HEK293T (cell line): Measurements from ENCODE around the gene SLC25A21.

Experiments used
- CTCF ChIA-PET: fragments of 350-600 bp; formaldehyde crosslinking; extraction: SDS; loops from one replicate; lab custom pipeline; 2021; ENCODE audit warnings: antibody characterized with exemption, inconsistent platforms; lab: Yijun Ruan, JAX
- POLR2A ChIA-PET: fragments of 350-600 bp; formaldehyde crosslinking; extraction: SDS; loops from one replicate; lab custom pipeline; 2020; ENCODE audit warnings: antibody characterized with exemption, inconsistent platforms; lab: Yijun Ruan, JAX
- DNase-seq: peaks from one replicate; pipeline ENCODE4 v3.0.0; 2012; ENCODE audit warnings: mixed read lengths; ENCODE audit errors: extremely low spot score
- ARNT ChIP-seq: fragments of 450-650 bp; IDR thresholded peaks from 2 replicates; pipeline ENCODE4 v1.6.1; 2017; ENCODE audit warnings: mild to moderate bottlenecking
- BHLHE40 ChIP-seq: fragments of 450-650 bp; IDR thresholded peaks from 2 replicates; pipeline ENCODE4 v1.6.1; 2016; ENCODE audit warnings: mild to moderate bottlenecking, moderate library complexity, borderline replicate concordance
- CTBP1 ChIP-seq: fragments of 450-650 bp; IDR thresholded peaks from 2 replicates; pipeline ENCODE4 v1.6.1; 2016; ENCODE audit warnings: borderline replicate concordance
- ELF4 ChIP-seq: fragments of 450-650 bp; IDR thresholded peaks from 2 replicates; pipeline ENCODE4 v1.6.1; 2017; ENCODE audit warnings: antibody characterized with exemption
- FOXA1 ChIP-seq: fragments of 450-650 bp; IDR thresholded peaks from 2 replicates; pipeline ENCODE4 v1.6.1; 2016; ENCODE audit warnings: mild to moderate bottlenecking
- FOXK2 ChIP-seq: fragments of 450-650 bp; IDR thresholded peaks from 2 replicates; pipeline ENCODE4 v1.6.1; 2016; ENCODE audit warnings: mild to moderate bottlenecking
- FOXM1 ChIP-seq: fragments of 450-650 bp; IDR thresholded peaks from 2 replicates; pipeline ENCODE4 v1.6.1; 2017; ENCODE audit warnings: mild to moderate bottlenecking, borderline replicate concordance
- HDGF ChIP-seq: fragments of 450-650 bp; IDR thresholded peaks from 2 replicates; pipeline ENCODE4 v1.6.1; 2017; ENCODE audit warnings: antibody characterized with exemption, borderline replicate concordance
- L3MBTL2 ChIP-seq: fragments of 450-650 bp; conservative IDR thresholded peaks from 2 replicates; pipeline ENCODE4 v1.6.1; 2016; ENCODE audit warnings: mild to moderate bottlenecking
- LEF1 ChIP-seq: fragments of 450-650 bp; IDR thresholded peaks from 2 replicates; pipeline ENCODE4 v1.6.1; 2017; ENCODE audit warnings: mild to moderate bottlenecking, borderline replicate concordance
- NFRKB ChIP-seq: fragments of 450-650 bp; IDR thresholded peaks from 2 replicates; pipeline ENCODE4 v1.6.1; 2016; ENCODE audit warnings: mild to moderate bottlenecking, moderate library complexity
- SP1 ChIP-seq: fragments of 450-650 bp; IDR thresholded peaks from 2 replicates; pipeline ENCODE4 v1.6.1; 2017
- SUZ12 ChIP-seq: fragments of 450-650 bp; IDR thresholded peaks from 2 replicates; pipeline ENCODE4 v1.6.1; 2016; ENCODE audit warnings: mild to moderate bottlenecking
- TARDBP ChIP-seq: fragments of 450-650 bp; IDR thresholded peaks from 2 replicates; pipeline ENCODE4 v1.6.1; 2016
- ZNF384 ChIP-seq: fragments of 450-650 bp; IDR thresholded peaks from 2 replicates; pipeline ENCODE4 v1.6.1; 2016
- TF ChIP-seq, protein P1 (sequence below): fragments of 450-650 bp; IDR thresholded peaks from 2 replicates; pipeline ENCODE4 v1.6.1; 2016

Gene SLC25A21

DNA sequence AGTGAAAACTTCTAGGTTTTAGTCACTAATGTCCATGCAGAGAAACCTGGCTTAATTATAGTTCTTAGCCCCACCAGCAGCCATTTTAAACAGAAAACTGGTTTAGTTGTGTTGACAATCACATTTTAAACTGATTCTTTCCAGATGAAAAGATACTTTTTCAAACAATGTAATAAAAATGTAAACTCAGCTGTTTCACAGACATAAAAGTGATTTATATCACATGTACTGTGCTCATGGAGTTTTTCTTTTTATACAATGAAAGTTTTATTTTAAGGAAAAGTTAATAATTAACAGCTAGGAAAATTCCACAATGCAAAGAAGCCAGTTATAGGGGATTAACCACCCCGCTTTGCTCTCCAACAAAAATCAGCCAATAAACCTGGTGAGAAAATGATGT, 381.0 kb downstream of the SLC25A21 start:
- DNase-seq: no peak
- no peak for TF ChIP-seq L3MBTL2
- TF ChIP-seq, protein P1, sequence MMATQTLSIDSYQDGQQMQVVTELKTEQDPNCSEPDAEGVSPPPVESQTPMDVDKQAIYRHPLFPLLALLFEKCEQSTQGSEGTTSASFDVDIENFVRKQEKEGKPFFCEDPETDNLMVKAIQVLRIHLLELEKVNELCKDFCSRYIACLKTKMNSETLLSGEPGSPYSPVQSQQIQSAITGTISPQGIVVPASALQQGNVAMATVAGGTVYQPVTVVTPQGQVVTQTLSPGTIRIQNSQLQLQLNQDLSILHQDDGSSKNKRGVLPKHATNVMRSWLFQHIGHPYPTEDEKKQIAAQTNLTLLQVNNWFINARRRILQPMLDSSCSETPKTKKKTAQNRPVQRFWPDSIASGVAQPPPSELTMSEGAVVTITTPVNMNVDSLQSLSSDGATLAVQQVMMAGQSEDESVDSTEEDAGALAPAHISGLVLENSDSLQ: peak; percentile 42; the same call in 1 of the 2 replicates
- no peak for TF ChIP-seq CTBP1
- POLR2A ChIA-PET: no interaction called here
- CTCF ChIA-PET: no interaction called here

GRCh38 chr14:36785511-36785910, 386.9 kb downstream of the SLC25A21 start:
- POLR2A ChIA-PET: interaction anchor here (1.2 kb wide), 1 partner anchor 11 kb away, joined by 4 read pairs; no protein-coding TSS in a partner anchor
- CTCF ChIA-PET: interaction anchor here (0.6 to 1.2 kb wide), 3 partner anchors 13 to 78 kb away, joined by 3 read pairs; no protein-coding TSS in a partner anchor
- no peak for DNase-seq
- TF ChIP-seq FOXK2 (no peak), CTBP1 (no peak), SUZ12 (no peak), FOXA1 (no peak), BHLHE40 (no peak), ZNF384 (no peak)

- POLR2A ChIA-PET: interaction anchor here (0.8 kb wide), 1 partner anchor 16 kb away, joined by 3 read pairs; no protein-coding TSS in a partner anchor
- TF ChIP-seq SP1: no peak
- TF ChIP-seq FOXK2: no peak
- TF ChIP-seq BHLHE40: no peak
- no peak for TF ChIP-seq ARNT
- TF ChIP-seq TARDBP: no peak
- no peak for TF ChIP-seq ELF4
- TF ChIP-seq, protein P1: no peak
- CTCF ChIA-PET: interaction anchor here (0.5 to 1.2 kb wide), 2 partner anchors 25 to 79 kb away, joined by 3 read pairs; no protein-coding TSS in a partner anchor
- no peak for DNase-seq
Measured at GRCh38 chr14:36784541-36784940, 387.9 kb downstream of the SLC25A21 start.

DNA sequence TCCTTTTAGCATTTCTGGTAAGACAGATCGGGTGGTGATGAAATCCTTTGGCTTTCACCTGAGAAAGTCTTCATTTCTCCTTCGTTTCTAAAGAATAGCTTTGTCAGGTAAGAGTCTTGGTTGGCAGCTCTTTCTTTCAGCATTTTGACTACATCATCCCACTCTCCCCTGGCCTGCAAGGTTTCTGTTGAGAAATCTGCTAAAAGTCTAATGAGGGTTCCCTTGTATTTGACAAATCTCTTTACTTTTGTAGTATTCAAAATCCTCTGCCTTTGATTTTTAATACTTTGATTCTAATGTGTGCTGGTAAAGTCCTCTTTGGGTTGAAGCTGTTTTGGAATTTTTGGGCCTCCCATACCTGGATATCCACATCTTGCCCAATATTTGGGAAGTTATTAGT, 390.5 kb downstream of the SLC25A21 start:
- TF ChIP-seq NFRKB: no peak
- no peak for TF ChIP-seq FOXK2
- CTCF ChIA-PET: no interaction called here
- POLR2A ChIA-PET: no interaction called here
- no peak for DNase-seq

GRCh38 chr14:36773558-36773957, 398.8 kb downstream of the SLC25A21 start:
- ChIA-PET CTCF (interaction anchor here (0.6 to 1.0 kb wide), 4 partner anchors 9 to 162 kb away, joined by 3 to 5 read pairs (median 4); no protein-coding TSS in a partner anchor), POLR2A (no interaction called here)
- no peak for DNase-seq
- TF ChIP-seq FOXA1 (no peak), NFRKB (no peak), FOXM1 (no peak), CTBP1 (no peak), HDGF (no peak), ZNF384 (no peak), ARNT (no peak), LEF1 (no peak), ELF4 (no peak), FOXK2 (no peak), SUZ12 (no peak), SP1 (no peak)
- TF ChIP-seq, protein P1: no peak

DNA sequence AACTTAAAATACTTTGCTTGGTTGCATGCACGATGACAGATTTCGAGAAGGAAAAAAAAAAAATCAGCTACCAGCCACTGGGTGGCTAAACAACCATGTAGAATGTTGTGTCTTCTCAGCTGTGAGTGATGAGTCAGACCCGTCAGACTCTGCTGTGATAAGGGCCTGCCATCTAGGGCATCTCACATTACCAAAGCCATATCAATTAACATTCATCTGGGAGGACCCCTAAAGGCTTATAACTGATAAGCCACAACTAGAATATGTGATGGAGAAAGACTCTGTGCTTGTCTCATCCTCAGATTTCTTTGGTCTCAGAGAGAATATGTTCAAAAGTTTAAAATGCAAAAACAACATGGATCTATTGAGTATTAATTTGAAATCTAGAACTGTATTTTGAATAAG, 399.3 kb downstream of the SLC25A21 start:
- POLR2A ChIA-PET: interaction anchor here (0.6 kb wide), 1 partner anchor 400 kb away, joined by 4 read pairs; no protein-coding TSS in a partner anchor
- DNase-seq: peak; percentile 50
- TF ChIP-seq CTBP1 (no peak), ZNF384 (0 out of 2 replicates have a peak, but pooled peaks have one; percentile 28), ARNT (no peak), FOXM1 (no peak), LEF1 (no peak), BHLHE40 (no peak)
- TF ChIP-seq, protein P1: peak; percentile 66
- CTCF ChIA-PET: interaction anchor here (0.6 to 1.4 kb wide), 7 partner anchors 8 to 816 kb away, joined by 3 to 5 read pairs (median 3); no protein-coding TSS in a partner anchor
